ENCODE data around the gene SBF2. TPM values are rescaled to one million over a fixed set of nuclear protein-coding genes. Genes with fewer than 3 reads are reported as not detected.
"Not testable (repeated sequence)": the region's sequence is repeated elsewhere in the genome, so short reads cannot be mapped to it uniquely, and the experiment has no call there.

SBF2 gene
- total RNA-seq, 1 donor from 2014 or later = 27.9 TPM

- DNase-seq (ENCODE audit: low spot score) = no peak
- intact Hi-C loops (cut with DNase I) = no loop called here
These were observed 196.4 kb downstream of the SBF2 start for GRCh38 chr11:10097615-10098014.

- intact Hi-C loops (cut with DNase I) = no loop called here
- no peak for DNase-seq (ENCODE audit: low spot score)
These were observed 197.0 kb downstream of the SBF2 start for GRCh38 chr11:10096987-10097386.

- no peak for DNase-seq (ENCODE audit: low spot score)
- intact Hi-C loops (cut with DNase I) = no loop called here
These were observed 198.4 kb downstream of the SBF2 start for GRCh38 chr11:10095412-10096208.

- intact Hi-C loops (cut with DNase I) = no loop called here
- no peak for DNase-seq (ENCODE audit: low spot score)
These were observed 201.6 kb downstream of the SBF2 start for GRCh38 chr11:10092426-10092825.

- intact Hi-C loops (cut with DNase I) = no loop called here
- DNase-seq (ENCODE audit: low spot score) = no peak
These were observed 202.5 kb downstream of the SBF2 start for GRCh38 chr11:10091314-10092045.

GRCh38 chr11:10087923-10088225 is 206.1 kb downstream of the SBF2 start:
- intact Hi-C loops (cut with DNase I); DNase-seq (ENCODE audit: low spot score): not testable (repeated sequence)

- no peak for DNase-seq (ENCODE audit: low spot score)
- intact Hi-C loops (cut with DNase I) = no loop called here
These were observed 206.7 kb downstream of the SBF2 start for GRCh38 chr11:10087186-10087922.

GRCh38 chr11:10080138-10080537 is 213.9 kb downstream of the SBF2 start:
- intact Hi-C loops (cut with DNase I) = no loop called here
- no peak for DNase-seq (ENCODE audit: low spot score)

- intact Hi-C loops (cut with DNase I) = no loop called here
- DNase-seq (ENCODE audit: low spot score) = no peak
These were observed 217.4 kb downstream of the SBF2 start for GRCh38 chr11:10076458-10077141.

GRCh38 chr11:10075141-10075540 is 218.9 kb downstream of the SBF2 start:
- intact Hi-C loops (cut with DNase I) = no loop called here
- no peak for DNase-seq (ENCODE audit: low spot score)

- DNase-seq (ENCODE audit: low spot score) = no peak
- intact Hi-C loops (cut with DNase I) = no loop called here
These were observed 221.2 kb downstream of the SBF2 start for GRCh38 chr11:10072841-10073240.

GRCh38 chr11:10072142-10072541 is 221.9 kb downstream of the SBF2 start:
- DNase-seq (ENCODE audit: low spot score) = no peak
- intact Hi-C loops (cut with DNase I) = no loop called here

GRCh38 chr11:10067629-10068300 is 226.3 kb downstream of the SBF2 start:
- intact Hi-C loops (cut with DNase I) = no loop called here
- DNase-seq (ENCODE audit: low spot score) = no peak

- DNase-seq (ENCODE audit: low spot score) = no peak
- intact Hi-C loops (cut with DNase I) = no loop called here
These were observed 227.6 kb downstream of the SBF2 start for GRCh38 chr11:10066441-10066840.

GRCh38 chr11:10064828-10065227 is 229.2 kb downstream of the SBF2 start:
- no peak for DNase-seq (ENCODE audit: low spot score)
- intact Hi-C loops (cut with DNase I) = no loop called here

GRCh38 chr11:10058356-10058755 is 235.7 kb downstream of the SBF2 start:
- DNase-seq (ENCODE audit: low spot score) = no peak
- intact Hi-C loops (cut with DNase I) = no loop called here

- no peak for DNase-seq (ENCODE audit: low spot score)
- intact Hi-C loops (cut with DNase I) = no loop called here
These were observed 242.0 kb downstream of the SBF2 start for GRCh38 chr11:10051868-10052586.

GRCh38 chr11:10050561-10050960 is 243.5 kb downstream of the SBF2 start:
- intact Hi-C loops (cut with DNase I) = no loop called here
- no peak for DNase-seq (ENCODE audit: low spot score)

GRCh38 chr11:10049756-10050155 is 244.3 kb downstream of the SBF2 start:
- DNase-seq (ENCODE audit: low spot score) = no peak
- intact Hi-C loops (cut with DNase I) = no loop called here

All from cardiac septum (tissue), 1 donor.